Keratinocyte (primary cell): ENCODE results near the gene FAT1. TPM values are rescaled to one million over a fixed set of nuclear protein-coding genes. Genes with fewer than 3 reads are reported as not detected.

ENCODE experiments used
- DNase-seq: peaks from one replicate; pipeline ENCODE4 v3.0.0-alpha.2; 2011; ENCODE audit warnings: low read depth, missing footprints, low spot score
- FAIRE-seq: peaks from 2 replicates; lab custom pipeline; 2011; peaks lifted over from hg19 to GRCh38; lab: Jason Lieb, UNC
- H2AFZ ChIP-seq: 2 replicates; pipeline ENCODE4 v1.6.0; 2012; ENCODE audit warnings: low read length, control low read depth, inconsistent platforms; ENCODE audit not compliant: control insufficient read depth
- H3K27ac ChIP-seq: 2 replicates; pipeline ENCODE4 v1.5.1; 2011; ENCODE audit warnings: low read length; ENCODE audit not compliant: control insufficient read depth, insufficient read depth
- H3K27me3 ChIP-seq: 3 replicates; pipeline ENCODE4 v1.6.0; 2011; ENCODE audit warnings: low read length; ENCODE audit not compliant: control insufficient read depth, insufficient read depth; ENCODE audit errors: extremely low read depth
- H3K36me3 ChIP-seq, 2 experiments: 2 replicates in 1 of 2; 3 replicates in 1 of 2; pipeline ENCODE4 v1.5.1; 2011; ENCODE audit warnings: low read length in 2 of 2, mild to moderate bottlenecking in 1 of 2; ENCODE audit not compliant: control insufficient read depth in 2 of 2, insufficient read depth in 2 of 2; ENCODE audit errors: extremely low read depth in 1 of 2
- H3K4me1 ChIP-seq: 3 replicates; pipeline ENCODE4 v1.5.1; 2011; ENCODE audit warnings: low read length; ENCODE audit not compliant: control insufficient read depth, insufficient read depth; ENCODE audit errors: extremely low read depth
- H3K4me2 ChIP-seq: 3 replicates; pipeline ENCODE4 v1.6.0; 2011; ENCODE audit warnings: low read depth, low read length; ENCODE audit not compliant: control insufficient read depth, insufficient read depth; ENCODE audit errors: extremely low read depth
- H3K4me3 ChIP-seq, 3 experiments: fragments of 200-600 bp in 1 of 3; sonication (generic) in 1 of 3; 2 replicates in 2 of 3; 3 replicates in 1 of 3; pipeline ENCODE4 v1.5.1; 2011 to 2016; ENCODE audit warnings: low read length in 3 of 3, mild to moderate bottlenecking in 3 of 3, control low read depth in 2 of 3, inconsistent platforms in 1 of 3, low read depth in 1 of 3, mixed read lengths in 1 of 3, mixed run types in 1 of 3, moderate library complexity in 1 of 3; ENCODE audit not compliant: control insufficient read depth in 2 of 3, insufficient read depth in 2 of 3; ENCODE audit errors: extremely low read depth in 1 of 3
- H3K79me2 ChIP-seq: 2 replicates; pipeline ENCODE4 v1.6.0; 2012; ENCODE audit warnings: low read length; ENCODE audit not compliant: control insufficient read depth, insufficient read depth
- H3K9ac ChIP-seq: 3 replicates; pipeline ENCODE4 v1.6.0; 2011; ENCODE audit warnings: low read length; ENCODE audit not compliant: control insufficient read depth, insufficient read depth; ENCODE audit errors: extremely low read depth
- H3K9me1 ChIP-seq: 3 replicates; pipeline ENCODE4 v1.6.0; 2011; ENCODE audit warnings: low read length; ENCODE audit not compliant: control insufficient read depth, insufficient read depth; ENCODE audit errors: extremely low read depth
- H3K9me3 ChIP-seq: 2 replicates; pipeline ENCODE4 v1.5.1; 2012; ENCODE audit warnings: low read depth, low read length; ENCODE audit not compliant: control insufficient read depth
- H4K20me1 ChIP-seq: 3 replicates; pipeline ENCODE4 v1.6.0; 2011; ENCODE audit warnings: low read length; ENCODE audit not compliant: control insufficient read depth, insufficient read depth; ENCODE audit errors: extremely low read depth
- EZH2 ChIP-seq: IDR thresholded peaks from one replicate; pipeline ENCODE4 v1.6.1; 2012; ENCODE audit warnings: inconsistent platforms, mild to moderate bottlenecking, low read length, moderate library complexity
- dilution Hi-C: fragments of 300-500 bp; cut with MboI; formaldehyde crosslinking; loops from one replicate; pipeline ENCODE4 v1.7.0; 2020; ENCODE audit warnings: low sequenced_read_pairs; ENCODE audit not compliant: extremely low pct_ligation_motif_present
- polyA plus RNA-seq, 5 experiments: library from polyadenylated mRNA; depleted of rRNA in 3 of 5; stranded (reverse) in 3 of 5; stranded (forward) in 1 of 5; unstranded in 1 of 5; fragments of >200 nt; gene quantifications; 1 replicate in 1 of 5; 2 replicates in 3 of 5; 3 replicates in 1 of 5; pipeline versions ENCODE4 v1.2.1 to v1.2.3, GENCODE V29; 2011 to 2012; ENCODE audit warnings: missing spikeins in 2 of 5, low read depth in 1 of 5, low replicate concordance in 1 of 5
- TF ChIP-seq, protein P1 (sequence below), 3 experiments: IDR thresholded peaks in 1 of 3; conservative IDR thresholded peaks in 1 of 3; optimal IDR thresholded peaks in 1 of 3; 2 replicates in 2 of 3; 3 replicates in 1 of 3; pipeline versions ENCODE3 to v1.5.1; 2011; ENCODE audit warnings: low read length in 3 of 3, mild to moderate bottlenecking in 3 of 3, moderate library complexity in 2 of 3, control low read depth in 1 of 3, inconsistent platforms in 1 of 3; ENCODE audit not compliant: insufficient read depth in 2 of 3; ENCODE audit errors: extremely low read depth in 1 of 3

The FAT1 gene
- polyA plus RNA-seq, 1 donor (not counting 4 experiments of a cell fraction or from before 2014, with no cell fraction given) = 329 TPM

- H3K4me1 ChIP-seq = peaks cover 21% of the 10 kb centered on the region
- no peak for DNase-seq
- dilution Hi-C loops = no loop called here
- H3K4me3 ChIP-seq = no peak overlapping the region
- H3K79me2 ChIP-seq = no peaks in the 10 kb centered on the region
- no peak overlapping the region for H3K4me2 ChIP-seq
- no peaks in the 10 kb centered on the region for H3K9me3 ChIP-seq
- no peaks in the 10 kb centered on the region for H3K36me3 ChIP-seq
- no peak overlapping the region for H2AFZ ChIP-seq
- no peaks in the 10 kb centered on the region for H3K27me3 ChIP-seq
- H4K20me1 ChIP-seq = no peaks in the 10 kb centered on the region
- no peak for TF ChIP-seq EZH2
- TF ChIP-seq, protein P1, sequence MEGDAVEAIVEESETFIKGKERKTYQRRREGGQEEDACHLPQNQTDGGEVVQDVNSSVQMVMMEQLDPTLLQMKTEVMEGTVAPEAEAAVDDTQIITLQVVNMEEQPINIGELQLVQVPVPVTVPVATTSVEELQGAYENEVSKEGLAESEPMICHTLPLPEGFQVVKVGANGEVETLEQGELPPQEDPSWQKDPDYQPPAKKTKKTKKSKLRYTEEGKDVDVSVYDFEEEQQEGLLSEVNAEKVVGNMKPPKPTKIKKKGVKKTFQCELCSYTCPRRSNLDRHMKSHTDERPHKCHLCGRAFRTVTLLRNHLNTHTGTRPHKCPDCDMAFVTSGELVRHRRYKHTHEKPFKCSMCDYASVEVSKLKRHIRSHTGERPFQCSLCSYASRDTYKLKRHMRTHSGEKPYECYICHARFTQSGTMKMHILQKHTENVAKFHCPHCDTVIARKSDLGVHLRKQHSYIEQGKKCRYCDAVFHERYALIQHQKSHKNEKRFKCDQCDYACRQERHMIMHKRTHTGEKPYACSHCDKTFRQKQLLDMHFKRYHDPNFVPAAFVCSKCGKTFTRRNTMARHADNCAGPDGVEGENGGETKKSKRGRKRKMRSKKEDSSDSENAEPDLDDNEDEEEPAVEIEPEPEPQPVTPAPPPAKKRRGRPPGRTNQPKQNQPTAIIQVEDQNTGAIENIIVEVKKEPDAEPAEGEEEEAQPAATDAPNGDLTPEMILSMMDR (optimal IDR thresholded peaks at IDR 0.05 in 1 of 3, IDR thresholded peaks at IDR 0.05 in 1 of 3, conservative IDR thresholded peaks at IDR 0.05 in 1 of 3; ENCODE audit: extremely low read depth in 1 of 3, insufficient read depth in 2 of 3, low read length in 3 of 3) = no peak
- no peak overlapping the region for H3K9ac ChIP-seq
- no peak overlapping the region for H3K27ac ChIP-seq
- FAIRE-seq = no peak
- H3K9me1 ChIP-seq = no peaks in the 10 kb centered on the region
Measured at GRCh38 chr4:186772936-186773487, 49.4 kb upstream of the FAT1 start.

DNA sequence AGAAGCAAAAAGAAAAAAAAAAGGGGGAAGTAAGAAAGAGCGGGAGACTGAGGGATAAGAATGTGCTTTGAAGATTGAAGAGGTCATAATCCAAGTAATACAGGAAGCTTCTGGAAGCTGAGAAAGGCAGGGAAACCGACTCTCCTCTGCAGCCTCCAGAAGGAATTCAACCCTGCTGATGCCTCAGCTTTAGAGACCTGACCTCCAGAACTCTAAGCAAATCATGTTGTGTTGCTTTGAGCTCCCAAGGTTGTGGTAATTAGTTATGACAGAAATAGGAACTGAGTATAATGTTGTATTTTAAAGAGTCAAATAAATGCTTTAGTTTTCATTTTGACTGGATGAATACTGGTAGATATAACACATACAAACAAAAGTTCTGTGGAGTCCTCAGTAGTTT is 48.0 kb upstream of the FAT1 start:
- peaks cover 21% of the 10 kb centered on the region for H3K4me1 ChIP-seq
- dilution Hi-C loops = no loop called here
- no peaks in the 10 kb centered on the region for H3K27me3 ChIP-seq
- no peaks in the 10 kb centered on the region for H3K9me3 ChIP-seq
- no peaks in the 10 kb centered on the region for H3K9me1 ChIP-seq
- H3K4me3 ChIP-seq = no peak overlapping the region
- TF ChIP-seq, protein P1 (optimal IDR thresholded peaks at IDR 0.05 in 1 of 3, IDR thresholded peaks at IDR 0.05 in 1 of 3, conservative IDR thresholded peaks at IDR 0.05 in 1 of 3; ENCODE audit: extremely low read depth in 1 of 3, insufficient read depth in 2 of 3, low read length in 3 of 3) = no peak
- no peak for TF ChIP-seq EZH2
- H3K9ac ChIP-seq = no peak overlapping the region
- H4K20me1 ChIP-seq = no peaks in the 10 kb centered on the region
- H3K27ac ChIP-seq = peak overlapping the region; percentile 28
- H3K4me2 ChIP-seq = peak overlapping the region; percentile 9
- H2AFZ ChIP-seq = peak overlapping the region; percentile 53
- peak; percentile 73 for FAIRE-seq
- H3K36me3 ChIP-seq = no peaks in the 10 kb centered on the region
- H3K79me2 ChIP-seq = no peaks in the 10 kb centered on the region
- DNase-seq = no peak
